ENCODE measurements around the gene FGFBP2. TPM values are rescaled to one million over a fixed set of nuclear protein-coding genes. Genes with fewer than 3 reads are reported as not detected.
"Not testable (repeated sequence)": the region's sequence is repeated elsewhere in the genome, so short reads cannot be mapped to it uniquely, and the experiment has no call there.

Gene FGFBP2
- total RNA-seq, 1 experiment from 2014 or later = not detected

DNA sequence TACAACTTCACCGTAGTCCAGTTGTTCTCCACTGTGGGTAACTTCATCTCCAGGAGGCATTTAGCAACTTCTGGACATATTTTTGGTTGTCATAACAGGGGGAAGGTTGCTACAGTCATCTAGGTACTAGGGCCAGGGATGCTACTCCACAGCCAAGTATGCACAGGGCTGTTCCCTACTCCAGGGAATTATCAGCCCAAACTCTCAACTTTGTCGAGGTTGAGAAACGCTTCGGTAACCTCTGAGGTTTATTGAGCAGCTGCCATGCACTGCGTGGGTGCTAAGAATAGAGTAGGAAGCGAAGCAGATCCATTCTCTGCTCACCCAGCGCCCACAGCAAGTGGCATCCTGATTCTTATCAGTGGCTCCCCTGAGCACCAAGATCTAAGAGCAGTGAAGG, 32.7 kb downstream of the FGFBP2 start:
- DNase-seq (ENCODE audit: low read depth) = no peak

DNA sequence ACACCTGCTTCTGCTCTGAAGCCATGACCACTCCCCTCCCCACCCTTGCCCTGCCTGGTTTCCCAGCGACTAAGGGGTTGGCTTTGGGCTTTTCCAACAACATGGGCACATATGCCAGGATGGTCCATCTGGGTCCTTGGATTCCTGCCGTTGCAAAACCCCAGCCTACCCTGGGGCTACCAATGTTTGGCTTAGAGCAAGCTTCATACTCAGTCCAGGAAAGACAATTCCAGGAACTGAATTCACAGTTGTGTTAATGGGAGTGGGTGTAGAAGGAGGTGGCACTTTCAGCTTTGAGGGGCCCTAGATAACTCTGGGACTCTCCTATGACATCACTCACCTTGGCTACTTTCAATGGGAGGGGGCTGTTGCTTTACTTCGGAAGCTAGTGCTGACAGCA, 33.4 kb downstream of the FGFBP2 start:
- DNase-seq (ENCODE audit: low read depth) = no peak

DNA sequence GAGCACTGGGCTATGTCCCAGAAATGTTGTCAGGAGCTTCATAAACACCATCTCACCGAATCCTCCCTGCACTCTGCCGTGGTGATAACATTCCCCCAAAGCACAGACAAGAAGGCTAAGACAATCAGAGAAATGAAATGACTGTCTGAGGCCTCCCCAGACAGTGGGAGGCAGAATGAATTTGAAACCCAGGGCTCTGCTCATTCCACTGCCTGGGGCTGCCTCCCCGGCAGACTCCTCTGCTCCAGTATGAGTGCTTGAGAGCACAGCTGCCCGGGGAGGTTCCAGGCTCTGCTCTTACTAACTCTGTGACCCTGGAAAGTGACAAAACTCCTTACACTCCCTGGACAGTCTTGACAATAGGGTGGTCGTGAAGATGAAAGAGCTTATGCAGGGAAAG, 34.1 kb downstream of the FGFBP2 start:
- DNase-seq (ENCODE audit: low read depth) = no peak

DNA sequence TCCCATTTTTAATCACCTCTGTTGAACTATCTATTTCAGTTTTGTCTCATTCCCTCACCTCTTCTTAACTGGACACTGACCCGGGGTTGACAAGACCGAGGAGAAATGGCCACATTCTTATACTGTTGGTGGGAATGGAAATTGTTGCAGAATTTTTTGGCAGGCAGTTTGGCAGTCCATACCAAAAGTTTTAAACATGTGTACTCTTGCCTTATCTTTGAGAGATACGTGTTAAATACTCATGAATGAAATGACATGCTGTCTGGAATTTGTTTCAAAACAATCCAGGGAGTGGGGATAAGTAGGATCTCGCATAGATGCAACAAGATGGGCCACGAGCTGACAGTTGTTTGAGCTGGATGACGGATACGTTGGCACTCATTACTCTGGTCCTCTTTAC, 36.5 kb downstream of the FGFBP2 start:
- DNase-seq (ENCODE audit: low read depth) = no peak

DNA sequence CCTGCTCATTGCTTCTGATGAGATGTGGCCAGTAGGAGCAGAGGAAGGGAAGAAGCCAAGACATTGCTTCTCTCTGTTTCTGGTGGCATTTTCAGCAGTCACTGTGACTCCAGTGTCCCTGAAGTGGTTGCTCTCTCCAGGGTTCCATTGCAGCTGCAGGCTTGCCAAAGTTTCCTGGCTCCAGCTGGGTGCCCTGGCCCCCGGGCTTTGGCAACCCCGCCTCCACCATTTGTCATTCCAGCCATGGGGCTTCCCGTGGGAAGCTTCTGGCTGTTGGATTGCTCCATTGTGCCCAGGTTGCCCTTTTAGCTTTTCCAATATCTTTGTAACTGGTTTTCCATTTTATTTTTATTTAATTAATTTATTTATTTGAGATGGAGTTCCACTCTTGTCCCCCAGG, 37.1 kb downstream of the FGFBP2 start:
- no peak for DNase-seq (ENCODE audit: low read depth)

DNA sequence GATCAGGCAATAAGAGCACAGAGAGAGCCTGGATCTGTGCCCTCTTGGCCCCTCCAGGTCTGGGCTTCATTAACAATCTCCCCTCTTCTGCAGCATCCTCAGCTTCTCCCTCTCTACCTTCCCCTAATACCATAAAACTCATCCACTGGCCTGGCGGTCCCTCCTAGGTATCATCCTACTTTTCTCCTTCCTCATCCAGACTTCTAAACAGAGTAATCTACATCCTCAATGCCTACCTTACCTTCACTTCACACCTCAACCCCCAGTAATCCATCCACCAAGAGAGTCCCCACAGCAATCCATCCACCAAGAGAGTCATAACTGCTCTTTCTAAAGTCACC, 41.4 kb downstream of the FGFBP2 start:
- DNase-seq (ENCODE audit: low read depth) = no peak

DNA sequence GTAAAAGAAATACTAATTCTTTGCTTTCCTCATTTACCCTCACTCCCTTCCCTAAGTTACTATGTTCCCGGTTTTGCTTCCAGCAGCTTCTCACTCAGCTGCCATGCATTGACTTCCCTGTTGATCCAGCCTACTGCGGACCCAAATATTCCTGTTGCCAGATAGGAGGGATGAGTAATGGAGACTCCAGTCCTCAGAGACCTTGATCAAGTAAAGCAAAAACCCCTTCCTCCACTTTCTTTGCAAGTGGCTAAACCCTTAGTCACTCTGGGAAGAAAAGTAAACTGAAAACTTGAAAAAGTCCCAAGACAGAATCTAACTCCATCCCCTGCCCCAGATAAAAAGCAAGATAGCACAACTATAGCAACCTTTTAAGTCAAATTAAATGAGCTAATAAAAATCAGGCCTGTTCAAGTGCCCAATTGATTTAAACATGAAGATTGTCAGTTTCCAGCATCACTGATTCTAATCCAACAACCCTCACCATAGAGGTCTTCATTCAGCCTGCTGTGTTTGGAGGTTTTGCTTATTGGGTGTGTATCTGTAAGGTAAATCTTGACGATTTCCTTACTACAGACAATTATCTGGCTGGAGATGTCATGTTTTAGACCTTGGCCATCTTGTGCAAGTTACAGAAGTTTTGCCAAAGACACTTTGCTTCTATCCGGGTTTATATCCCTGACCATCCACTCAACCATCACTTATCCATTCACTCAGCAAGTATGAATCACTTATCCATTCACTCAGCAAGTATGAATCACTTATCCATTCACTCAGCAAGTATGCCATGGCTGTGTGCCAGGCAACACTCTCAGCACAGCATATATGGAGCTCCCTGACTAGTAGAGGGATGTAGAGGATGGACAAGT, 42.0 kb downstream of the FGFBP2 start:
- peak; percentile 98 for DNase-seq (ENCODE audit: low read depth)

DNA sequence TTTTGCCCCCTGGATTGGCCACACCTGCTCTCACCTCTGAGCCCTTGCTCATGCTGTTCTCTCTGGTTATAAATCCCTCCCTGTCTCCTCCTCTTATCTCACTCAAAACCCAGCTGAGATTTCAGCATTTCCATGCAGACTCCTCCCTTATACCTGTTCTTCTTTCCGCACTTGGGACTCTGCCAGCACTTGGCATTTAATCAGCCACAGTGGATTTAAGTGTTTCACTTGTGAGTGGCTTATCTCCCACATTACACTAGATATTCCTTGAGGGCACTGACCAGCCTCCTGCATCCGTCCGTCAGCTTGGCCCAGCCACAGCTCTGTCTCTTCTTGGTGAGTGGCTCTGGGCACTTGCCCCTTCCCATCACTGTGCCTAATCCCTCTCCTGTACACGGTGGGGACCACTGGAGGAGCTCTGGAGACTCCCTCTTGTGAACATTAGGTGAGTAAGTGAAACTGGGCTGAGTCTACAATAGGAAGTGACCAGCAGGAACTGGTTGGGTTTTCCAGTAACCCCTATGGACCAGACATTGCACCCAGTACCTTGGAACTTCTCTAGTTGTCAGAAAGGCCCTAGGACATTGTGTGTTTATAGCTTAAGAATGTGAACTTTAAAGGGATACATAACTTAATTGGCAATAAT, 44.4 kb downstream of the FGFBP2 start:
- no peak for DNase-seq (ENCODE audit: low read depth)

DNA sequence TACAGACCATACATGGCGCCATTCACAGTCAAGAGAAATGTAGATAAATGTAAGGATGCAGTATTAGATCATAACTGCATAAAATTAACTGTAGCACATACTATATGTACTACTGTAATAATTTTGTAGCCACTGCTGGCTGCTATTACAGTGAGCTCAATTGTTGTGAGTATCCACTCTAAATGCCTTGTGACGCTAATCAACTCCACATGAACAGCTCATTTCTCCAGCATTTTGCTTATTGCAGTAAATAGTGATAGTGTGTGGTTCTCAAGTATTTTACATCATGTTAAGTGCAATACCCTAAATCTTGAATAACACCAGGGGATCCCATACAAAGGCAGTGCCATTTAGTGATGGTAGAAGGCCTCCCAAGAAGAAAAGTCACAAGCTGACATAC, 45.7 kb downstream of the FGFBP2 start:
- DNase-seq (ENCODE audit: low read depth) = no peak

DNA sequence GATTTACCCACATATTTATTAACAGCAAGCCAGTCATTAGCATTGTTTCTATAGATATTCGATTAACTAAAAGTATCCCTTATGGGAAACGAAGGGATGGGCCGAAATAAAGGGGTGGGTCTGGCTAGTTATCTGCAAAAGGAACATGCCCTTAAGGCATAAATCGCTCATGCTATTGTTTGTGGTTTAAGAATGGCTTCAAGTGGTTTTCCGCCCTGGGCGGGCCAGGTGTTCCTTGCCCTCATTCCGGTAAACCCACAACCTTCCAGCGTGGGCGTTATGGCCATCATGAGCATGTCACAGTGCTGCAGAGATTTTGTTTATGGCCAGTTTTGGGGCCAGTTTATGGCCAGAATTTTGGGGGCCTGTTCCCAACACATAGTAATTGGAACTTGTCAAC, 46.6 kb downstream of the FGFBP2 start:
- DNase-seq (ENCODE audit: low read depth) = not testable (repeated sequence)

DNA sequence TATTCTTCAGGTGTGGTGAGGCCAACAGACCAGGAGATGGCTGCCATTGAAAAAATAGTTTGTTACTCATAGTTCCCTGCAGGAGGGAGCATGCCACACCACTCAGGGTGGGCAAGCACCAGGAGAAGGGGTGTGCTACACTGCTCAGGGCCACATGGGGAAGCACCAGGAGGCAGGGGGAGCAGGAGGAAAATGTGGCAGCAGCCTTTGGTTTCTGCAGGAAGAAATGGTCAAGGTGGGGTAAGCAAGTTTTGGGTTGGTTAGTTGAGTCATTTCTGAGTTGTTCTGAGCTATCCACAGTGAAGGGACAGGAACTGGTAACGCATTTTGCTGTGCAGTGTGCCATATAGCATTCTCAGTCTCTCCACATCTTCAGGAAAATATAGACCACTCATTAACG, 48.2 kb downstream of the FGFBP2 start:
- no peak for DNase-seq (ENCODE audit: low read depth)

DNA sequence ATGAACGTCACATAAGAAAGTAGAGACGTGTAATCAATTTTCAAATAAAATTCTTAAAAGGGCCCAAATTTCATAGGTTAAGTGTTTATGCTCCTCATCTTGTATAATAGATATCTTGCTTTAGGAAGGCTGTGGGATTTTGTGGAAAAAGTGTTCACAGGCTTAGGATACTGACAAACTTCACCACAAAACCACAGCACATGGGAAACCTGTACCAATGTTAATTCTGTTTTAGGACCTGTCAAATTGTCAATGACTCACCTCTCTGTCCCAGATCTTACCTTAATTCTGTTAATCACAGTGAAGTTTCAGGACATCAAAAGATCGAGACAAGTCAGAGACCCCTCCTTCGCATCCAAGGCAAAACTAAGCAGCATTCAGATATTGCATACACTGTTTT, 48.7 kb downstream of the FGFBP2 start:
- peak; percentile 92 for DNase-seq (ENCODE audit: low read depth)

DNA sequence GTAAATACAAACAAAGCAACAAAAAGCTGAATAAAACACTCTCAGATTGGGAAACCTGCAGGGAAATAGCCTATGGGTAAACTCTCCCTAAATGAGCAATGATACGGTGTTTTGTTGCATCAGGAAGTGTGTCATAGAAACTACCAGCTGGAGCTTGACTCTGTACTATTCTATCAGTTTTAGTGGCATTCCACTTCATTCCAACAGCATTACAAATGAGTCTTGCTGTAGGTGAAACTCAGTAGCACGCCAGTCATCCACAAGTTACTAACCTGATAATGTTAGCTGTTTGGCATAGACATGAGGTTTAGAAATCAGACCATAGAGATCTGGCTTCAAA, 49.4 kb downstream of the FGFBP2 start:
- DNase-seq (ENCODE audit: low read depth) = peak; percentile 98

DNA sequence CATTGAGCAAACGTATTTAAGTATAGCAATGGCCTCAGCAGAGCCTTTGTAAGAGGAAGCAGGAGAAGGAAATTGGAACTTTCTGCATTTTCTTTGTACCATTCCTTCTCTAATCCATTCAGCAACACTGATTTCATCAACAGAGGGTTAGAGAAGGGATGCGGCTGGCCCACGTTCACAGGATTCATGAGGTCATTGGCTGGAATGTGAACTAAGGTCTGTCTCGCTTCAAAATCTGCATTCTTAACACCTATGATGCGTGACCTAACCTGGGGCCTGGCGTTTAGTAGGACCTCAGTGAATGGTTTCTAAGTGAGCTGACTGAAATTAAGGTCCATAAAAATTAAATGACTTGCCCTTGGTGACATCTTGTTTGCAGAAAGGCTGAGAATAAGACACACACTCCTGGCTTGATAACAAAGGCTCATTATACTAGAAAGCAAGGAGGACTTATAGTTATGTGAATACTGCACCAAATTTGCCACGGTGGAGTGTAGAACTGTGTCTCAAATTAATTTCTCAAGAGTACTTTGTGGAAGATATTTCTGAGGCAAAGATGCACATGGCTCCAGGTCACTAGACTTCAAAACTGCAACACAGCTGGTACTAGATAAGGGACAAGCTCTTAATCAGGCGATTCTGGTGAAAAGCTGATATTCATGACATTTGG, 49.9 kb downstream of the FGFBP2 start:
- DNase-seq (ENCODE audit: low read depth) = peak; percentile 68

DNA sequence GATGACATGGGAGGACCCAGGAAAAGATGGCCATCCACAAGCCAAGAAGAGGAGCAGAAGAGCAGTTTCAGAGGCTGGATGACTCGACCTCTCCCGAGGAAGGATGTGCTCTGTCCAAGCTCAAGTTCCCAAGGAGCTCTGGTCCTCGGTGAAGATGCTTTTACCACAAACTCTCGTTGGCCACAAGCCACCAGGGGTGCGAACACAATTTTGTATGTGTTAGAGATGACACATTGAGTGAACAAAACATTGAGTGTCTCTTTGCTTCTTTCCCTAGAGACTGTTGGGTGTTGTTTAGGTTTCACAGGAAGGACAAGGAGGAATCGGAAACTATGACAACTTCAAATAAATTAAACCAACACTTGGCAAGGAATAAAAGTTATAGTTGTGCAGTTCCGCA, 50.7 kb downstream of the FGFBP2 start:
- peak; percentile 52 for DNase-seq (ENCODE audit: low read depth)

Other genes with a start within 250 kb of the FGFBP2 start
- gene CD38, start 184.8 kb downstream of the FGFBP2 start, total RNA-seq (2014; rRNA removed; shearing (Covaris generic)) = 0.44 and 0.99 TPM in 2 replicates
- 0.49 TPM in 1 of 2 replicates, not detected in the other for gene FGFBP1, start 24.4 kb downstream of the FGFBP2 start, total RNA-seq (2014; rRNA removed; shearing (Covaris generic))
- gene PROM1, start 120.8 kb upstream of the FGFBP2 start, total RNA-seq (2014; rRNA removed; shearing (Covaris generic)) = 0.12 and 0.37 TPM in 2 replicates

Data from M059J (cell line).